Muscle layer of colon (tissue), 2 donors: ENCODE measurements around the gene CLDN14.

Experiments
- H3K27ac ChIP-seq: one replicate; pipeline ENCODE4 v1.7.0; 2013; ENCODE audit warnings: low read depth, mild to moderate bottlenecking, low read length, moderate library complexity
- H3K27me3 ChIP-seq, 2 donors: one replicate each; pipeline ENCODE4 v1.7.0; 2013; ENCODE audit warnings: low read length in 2 of 2, mild to moderate bottlenecking in 2 of 2; ENCODE audit not compliant: insufficient read depth in 2 of 2, control insufficient read depth in 1 of 2
- H3K36me3 ChIP-seq: one replicate; pipeline ENCODE4 v1.7.0; 2013; ENCODE audit warnings: mild to moderate bottlenecking, low read length; ENCODE audit not compliant: insufficient read depth
- H3K4me1 ChIP-seq: one replicate; pipeline ENCODE4 v1.7.0; 2013; ENCODE audit warnings: mild to moderate bottlenecking, low read length; ENCODE audit not compliant: insufficient read depth
- H3K4me3 ChIP-seq, 2 donors: one replicate each; pipeline ENCODE4 v1.7.0; 2013; ENCODE audit warnings: low read length in 2 of 2, low read depth in 1 of 2, mild to moderate bottlenecking in 1 of 2, moderate library complexity in 1 of 2
- H3K9ac ChIP-seq: one replicate; pipeline ENCODE4 v1.7.0; 2013; ENCODE audit warnings: low read length
- H3K9me3 ChIP-seq: one replicate; pipeline ENCODE4 v1.7.0; 2013; ENCODE audit warnings: mild to moderate bottlenecking, low read length
- donor health status: abdominal sarcoma.
- donor health status: Adenocarcinoma of cecum.

CLDN14 gene

DNA sequence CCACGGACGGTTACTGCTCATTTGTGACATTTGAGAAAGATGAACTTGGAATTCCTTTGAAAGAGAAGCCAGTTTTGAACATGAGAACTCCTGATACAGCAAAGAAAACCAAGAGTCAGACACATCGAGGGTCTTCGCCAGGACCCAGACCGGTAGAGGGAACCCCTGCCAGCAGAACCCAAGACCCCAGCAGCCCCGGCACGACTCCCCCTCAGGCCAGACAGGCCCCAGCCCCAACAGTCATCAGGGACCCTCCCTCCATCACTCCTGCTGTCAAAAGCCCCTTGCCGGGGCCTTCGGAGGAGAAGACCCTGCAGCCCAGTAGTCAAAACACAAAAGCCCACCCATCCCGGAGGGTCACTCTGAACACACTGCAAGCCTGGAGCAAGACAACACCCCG lies 67.0 kb downstream of the CLDN14 start:
- Histone ChIP-seq H3K27ac (no peak overlapping the region), H3K4me1 (no peaks in the 10 kb centered on the region), H3K27me3 (no peaks in the 10 kb centered on the region), H3K36me3 (no peaks in the 10 kb centered on the region), H3K9ac (no peak overlapping the region), H3K9me3 (no peaks in the 10 kb centered on the region), H3K4me3 (no peak overlapping the region)

DNA sequence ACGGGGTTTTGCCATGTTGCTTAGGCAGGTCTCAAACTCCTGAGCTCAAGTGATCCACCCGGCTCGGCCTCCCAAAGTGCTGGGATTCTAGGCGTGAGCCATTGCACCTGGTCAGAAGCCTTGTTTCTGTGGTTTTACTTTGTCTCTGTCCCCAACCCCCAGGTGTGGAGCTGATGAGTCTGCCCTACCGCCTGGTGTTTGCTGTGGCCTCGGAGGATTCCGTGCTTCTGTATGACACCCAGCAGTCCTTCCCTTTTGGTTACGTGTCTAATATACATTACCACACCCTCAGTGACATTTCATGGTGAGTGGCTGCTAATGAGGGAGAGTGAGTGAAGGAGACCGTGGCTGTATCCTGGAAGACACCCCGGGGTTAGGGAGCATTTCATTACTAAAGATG lies 68.6 kb downstream of the CLDN14 start:
- no peaks in the 10 kb centered on the region for H3K4me1 ChIP-seq
- H3K27ac ChIP-seq = no peak overlapping the region
- no peaks in the 10 kb centered on the region for H3K36me3 ChIP-seq
- no peaks in the 10 kb centered on the region for H3K27me3 ChIP-seq
- no peak overlapping the region for H3K9ac ChIP-seq
- no peaks in the 10 kb centered on the region for H3K9me3 ChIP-seq
- no peak overlapping the region for H3K4me3 ChIP-seq
